ENCODE results near the gene GNAS. TPM values are rescaled to one million over a fixed set of nuclear protein-coding genes. Genes with fewer than 3 reads are reported as not detected.

The GNAS gene
- total and polyA plus RNA-seq, 4 donors: 115 to 360 (median 277) TPM

DNA sequence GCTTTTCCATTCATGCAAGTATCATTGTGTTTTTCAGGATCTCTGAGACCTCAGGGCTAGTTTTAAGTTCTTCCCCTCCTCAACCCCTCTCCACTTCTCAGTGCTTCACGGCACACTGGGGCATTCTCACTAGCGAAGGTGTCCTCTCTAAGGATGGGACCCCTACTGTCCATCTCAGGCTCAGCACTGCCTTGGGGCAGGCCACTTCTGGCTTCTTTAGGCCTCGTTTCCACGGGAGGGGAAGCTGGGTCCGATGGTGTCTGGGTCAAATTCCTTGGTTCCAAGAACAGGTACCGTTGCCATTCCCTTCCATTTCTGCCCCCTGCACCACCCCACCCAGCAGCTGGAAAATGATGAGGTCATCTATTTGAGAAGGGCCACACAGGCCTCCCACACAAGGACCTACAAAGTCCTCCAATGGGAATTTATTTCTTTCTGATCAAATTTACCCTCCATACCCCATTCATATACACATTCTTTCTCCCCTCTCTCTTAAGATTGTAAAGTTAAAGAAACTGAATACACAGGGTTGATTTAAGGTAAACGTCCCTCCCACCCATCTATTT, 17.2 kb downstream of the GNAS start:
- DNase-seq (ENCODE audit: low spot score): no peak
- Histone ChIP-seq H3K4me3 (ENCODE audit: low read depth in 1 of 3, low read length in 3 of 3) (no peak overlapping the region), H3K4me1 (ENCODE audit: control insufficient read depth in 4 of 4, insufficient read depth in 4 of 4, low read length in 3 of 4) (no peaks in the 10 kb centered on the region), H3K36me3 (ENCODE audit: control insufficient read depth in 4 of 4, insufficient read depth in 3 of 4, low read depth in 1 of 4, low read length in 3 of 4) (no peaks in the 10 kb centered on the region), H3K9me3 (ENCODE audit: control insufficient read depth in 4 of 4, low read length in 3 of 4) (no peaks in the 10 kb centered on the region), H3K27ac (ENCODE audit: low read depth in 1 of 2, low read length in 2 of 2) (no peak overlapping the region), H3K27me3 (ENCODE audit: control insufficient read depth in 4 of 4, insufficient read depth in 4 of 4, low read length in 3 of 4) (no peaks in the 10 kb centered on the region), H3K9ac (ENCODE audit: low read depth in 1 of 2, low read length in 2 of 2) (no peak overlapping the region)
- WGBS: 83% methylated on average over 7 of the region's 7 CpGs
- TF ChIP-seq, protein P1, sequence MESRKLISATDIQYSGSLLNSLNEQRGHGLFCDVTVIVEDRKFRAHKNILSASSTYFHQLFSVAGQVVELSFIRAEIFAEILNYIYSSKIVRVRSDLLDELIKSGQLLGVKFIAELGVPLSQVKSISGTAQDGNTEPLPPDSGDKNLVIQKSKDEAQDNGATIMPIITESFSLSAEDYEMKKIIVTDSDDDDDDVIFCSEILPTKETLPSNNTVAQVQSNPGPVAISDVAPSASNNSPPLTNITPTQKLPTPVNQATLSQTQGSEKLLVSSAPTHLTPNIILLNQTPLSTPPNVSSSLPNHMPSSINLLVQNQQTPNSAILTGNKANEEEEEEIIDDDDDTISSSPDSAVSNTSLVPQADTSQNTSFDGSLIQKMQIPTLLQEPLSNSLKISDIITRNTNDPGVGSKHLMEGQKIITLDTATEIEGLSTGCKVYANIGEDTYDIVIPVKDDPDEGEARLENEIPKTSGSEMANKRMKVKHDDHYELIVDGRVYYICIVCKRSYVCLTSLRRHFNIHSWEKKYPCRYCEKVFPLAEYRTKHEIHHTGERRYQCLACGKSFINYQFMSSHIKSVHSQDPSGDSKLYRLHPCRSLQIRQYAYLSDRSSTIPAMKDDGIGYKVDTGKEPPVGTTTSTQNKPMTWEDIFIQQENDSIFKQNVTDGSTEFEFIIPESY (IDR thresholded peaks at IDR 0.05): no peak
- TF ChIP-seq RXRA (IDR thresholded peaks at IDR 0.05) (no peak), FOXA1 (IDR thresholded peaks at IDR 0.05) (no peak), NR2F2 (IDR thresholded peaks at IDR 0.05) (no peak), TAF1 (conservative IDR thresholded peaks at IDR 0.05) (no peak), FOXA2 (IDR thresholded peaks at IDR 0.05) (no peak), EGR1 (IDR thresholded peaks at IDR 0.05; ENCODE audit: low read depth in 2 of 2) (no peak), RAD21 (IDR thresholded peaks at IDR 0.05) (no peak), JUND (IDR thresholded peaks at IDR 0.05) (no peak), HNF4G (IDR thresholded peaks at IDR 0.05) (no peak), YY1 (IDR thresholded peaks at IDR 0.05) (no peak), HNF4A (conservative IDR thresholded peaks at IDR 0.05) (no peak), SP1 (IDR thresholded peaks at IDR 0.05) (no peak)
- TF ChIP-seq, protein P2, sequence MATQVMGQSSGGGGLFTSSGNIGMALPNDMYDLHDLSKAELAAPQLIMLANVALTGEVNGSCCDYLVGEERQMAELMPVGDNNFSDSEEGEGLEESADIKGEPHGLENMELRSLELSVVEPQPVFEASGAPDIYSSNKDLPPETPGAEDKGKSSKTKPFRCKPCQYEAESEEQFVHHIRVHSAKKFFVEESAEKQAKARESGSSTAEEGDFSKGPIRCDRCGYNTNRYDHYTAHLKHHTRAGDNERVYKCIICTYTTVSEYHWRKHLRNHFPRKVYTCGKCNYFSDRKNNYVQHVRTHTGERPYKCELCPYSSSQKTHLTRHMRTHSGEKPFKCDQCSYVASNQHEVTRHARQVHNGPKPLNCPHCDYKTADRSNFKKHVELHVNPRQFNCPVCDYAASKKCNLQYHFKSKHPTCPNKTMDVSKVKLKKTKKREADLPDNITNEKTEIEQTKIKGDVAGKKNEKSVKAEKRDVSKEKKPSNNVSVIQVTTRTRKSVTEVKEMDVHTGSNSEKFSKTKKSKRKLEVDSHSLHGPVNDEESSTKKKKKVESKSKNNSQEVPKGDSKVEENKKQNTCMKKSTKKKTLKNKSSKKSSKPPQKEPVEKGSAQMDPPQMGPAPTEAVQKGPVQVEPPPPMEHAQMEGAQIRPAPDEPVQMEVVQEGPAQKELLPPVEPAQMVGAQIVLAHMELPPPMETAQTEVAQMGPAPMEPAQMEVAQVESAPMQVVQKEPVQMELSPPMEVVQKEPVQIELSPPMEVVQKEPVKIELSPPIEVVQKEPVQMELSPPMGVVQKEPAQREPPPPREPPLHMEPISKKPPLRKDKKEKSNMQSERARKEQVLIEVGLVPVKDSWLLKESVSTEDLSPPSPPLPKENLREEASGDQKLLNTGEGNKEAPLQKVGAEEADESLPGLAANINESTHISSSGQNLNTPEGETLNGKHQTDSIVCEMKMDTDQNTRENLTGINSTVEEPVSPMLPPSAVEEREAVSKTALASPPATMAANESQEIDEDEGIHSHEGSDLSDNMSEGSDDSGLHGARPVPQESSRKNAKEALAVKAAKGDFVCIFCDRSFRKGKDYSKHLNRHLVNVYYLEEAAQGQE (IDR thresholded peaks at IDR 0.05): no peak
- TF ChIP-seq, protein P3, sequence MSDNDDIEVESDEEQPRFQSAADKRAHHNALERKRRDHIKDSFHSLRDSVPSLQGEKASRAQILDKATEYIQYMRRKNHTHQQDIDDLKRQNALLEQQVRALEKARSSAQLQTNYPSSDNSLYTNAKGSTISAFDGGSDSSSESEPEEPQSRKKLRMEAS (IDR thresholded peaks at IDR 0.05): no peak
- TF ChIP-seq, protein P4, sequence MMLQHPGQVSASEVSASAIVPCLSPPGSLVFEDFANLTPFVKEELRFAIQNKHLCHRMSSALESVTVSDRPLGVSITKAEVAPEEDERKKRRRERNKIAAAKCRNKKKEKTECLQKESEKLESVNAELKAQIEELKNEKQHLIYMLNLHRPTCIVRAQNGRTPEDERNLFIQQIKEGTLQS (IDR thresholded peaks at IDR 0.05): no peak

DNA sequence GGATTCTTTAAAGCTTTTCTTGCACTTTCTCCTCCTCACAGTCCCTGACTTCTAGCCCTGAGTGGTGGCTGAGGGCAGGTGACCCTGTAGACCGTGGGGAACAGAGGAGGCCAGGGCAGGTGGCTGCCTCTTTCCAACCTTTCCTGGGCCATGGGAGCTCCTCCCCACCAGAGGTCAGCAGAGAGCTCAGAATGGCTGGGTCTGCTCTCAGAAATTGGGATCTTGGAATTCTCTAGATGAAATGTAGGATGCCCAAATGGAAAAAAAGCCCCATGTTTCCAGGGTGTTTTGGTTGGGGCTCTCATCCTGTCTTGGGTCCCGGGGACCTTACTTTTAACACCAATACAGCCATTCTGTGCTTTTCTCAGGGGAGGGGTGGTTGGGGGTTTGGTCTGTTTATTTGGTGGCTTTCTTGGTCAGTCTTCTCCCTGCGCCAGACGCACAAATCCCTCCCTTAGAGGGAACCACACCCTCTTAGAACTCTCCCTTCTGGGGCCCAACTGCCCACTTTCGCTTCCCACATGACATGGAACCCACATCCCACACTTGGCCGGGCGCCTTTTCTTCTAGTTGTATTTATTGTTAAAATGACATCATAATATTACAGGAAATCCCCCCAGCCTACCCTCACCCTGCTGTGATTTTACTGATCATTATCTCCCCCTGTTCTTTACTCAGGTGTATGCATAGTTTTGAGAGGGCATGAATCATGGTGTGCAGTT, 17.9 kb downstream of the GNAS start:
- Histone ChIP-seq H3K9me3 (ENCODE audit: control insufficient read depth in 4 of 4, low read length in 3 of 4) (no peaks in the 10 kb centered on the region), H3K36me3 (ENCODE audit: control insufficient read depth in 4 of 4, insufficient read depth in 3 of 4, low read depth in 1 of 4, low read length in 3 of 4) (no peaks in the 10 kb centered on the region), H3K4me1 (ENCODE audit: control insufficient read depth in 4 of 4, insufficient read depth in 4 of 4, low read length in 3 of 4) (no peaks in the 10 kb centered on the region), H3K9ac (ENCODE audit: low read depth in 1 of 2, low read length in 2 of 2) (no peak overlapping the region), H3K27me3 (ENCODE audit: control insufficient read depth in 4 of 4, insufficient read depth in 4 of 4, low read length in 3 of 4) (no peaks in the 10 kb centered on the region), H3K27ac (ENCODE audit: low read depth in 1 of 2, low read length in 2 of 2) (no peak overlapping the region), H3K4me3 (ENCODE audit: low read depth in 1 of 3, low read length in 3 of 3) (no peak overlapping the region)
- peak; percentile 74 for DNase-seq (ENCODE audit: low spot score)
- TF ChIP-seq, protein P5, sequence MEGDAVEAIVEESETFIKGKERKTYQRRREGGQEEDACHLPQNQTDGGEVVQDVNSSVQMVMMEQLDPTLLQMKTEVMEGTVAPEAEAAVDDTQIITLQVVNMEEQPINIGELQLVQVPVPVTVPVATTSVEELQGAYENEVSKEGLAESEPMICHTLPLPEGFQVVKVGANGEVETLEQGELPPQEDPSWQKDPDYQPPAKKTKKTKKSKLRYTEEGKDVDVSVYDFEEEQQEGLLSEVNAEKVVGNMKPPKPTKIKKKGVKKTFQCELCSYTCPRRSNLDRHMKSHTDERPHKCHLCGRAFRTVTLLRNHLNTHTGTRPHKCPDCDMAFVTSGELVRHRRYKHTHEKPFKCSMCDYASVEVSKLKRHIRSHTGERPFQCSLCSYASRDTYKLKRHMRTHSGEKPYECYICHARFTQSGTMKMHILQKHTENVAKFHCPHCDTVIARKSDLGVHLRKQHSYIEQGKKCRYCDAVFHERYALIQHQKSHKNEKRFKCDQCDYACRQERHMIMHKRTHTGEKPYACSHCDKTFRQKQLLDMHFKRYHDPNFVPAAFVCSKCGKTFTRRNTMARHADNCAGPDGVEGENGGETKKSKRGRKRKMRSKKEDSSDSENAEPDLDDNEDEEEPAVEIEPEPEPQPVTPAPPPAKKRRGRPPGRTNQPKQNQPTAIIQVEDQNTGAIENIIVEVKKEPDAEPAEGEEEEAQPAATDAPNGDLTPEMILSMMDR (IDR thresholded peaks at IDR 0.05; ENCODE audit: low read depth, low read length, missing input control): peak; percentile 90
- TF ChIP-seq EGR1 (IDR thresholded peaks at IDR 0.05; ENCODE audit: low read depth in 2 of 2) (no peak), RAD21 (IDR thresholded peaks at IDR 0.05) (peak; percentile 93 to 97)
- 56% methylated on average over 7 of the region's 7 CpGs for WGBS

Measured in liver (tissue), 9 donors.